Measurements from ENCODE around the gene GGA3.
"Not testable (repeated sequence)": the region's sequence is repeated elsewhere in the genome, so short reads cannot be mapped to it uniquely, and the experiment has no call there.

The GGA3 gene

GRCh38 chr17:75288770-75289114, 27.3 kb upstream of the GGA3 start:
- no peak for TF ChIP-seq CTCF (IDR thresholded peaks at IDR 0.05)

GRCh38 chr17:75288359-75288758, 27.0 kb upstream of the GGA3 start:
- Mint-ChIP-seq H3K27me3 (ENCODE audit: low read depth, poor library complexity) (peaks cover 52% of the 10 kb centered on the region), H3K27ac (no peak overlapping the region), H3K4me1 (peaks cover 39% of the 10 kb centered on the region), H3K9me3 (peaks cover 3% of the 10 kb centered on the region), H3K36me3 (ENCODE audit: low read depth) (peaks cover 3% of the 10 kb centered on the region), H3K4me3 (peak overlapping the region; percentile 98)
- TF ChIP-seq CTCF (IDR thresholded peaks at IDR 0.05) = no peak
- no peak for DNase-seq

More at GRCh38 chr17:75288770-75289114, 27.3 kb upstream of the GGA3 start:
- peaks cover 35% of the 10 kb centered on the region for H3K4me1 Mint-ChIP-seq
- peaks cover 3% of the 10 kb centered on the region for H3K9me3 Mint-ChIP-seq
- DNase-seq = no peak
- H3K27me3 Mint-ChIP-seq (ENCODE audit: low read depth, poor library complexity) = peaks cover 53% of the 10 kb centered on the region
- H3K4me3 Mint-ChIP-seq = peak overlapping the region; percentile 98
- no peaks in the 10 kb centered on the region for H3K36me3 Mint-ChIP-seq (ENCODE audit: low read depth)
- no peak overlapping the region for H3K27ac Mint-ChIP-seq

- Mint-ChIP-seq H3K9me3 (peaks cover 3% of the 10 kb centered on the region), H3K27ac (no peak overlapping the region), H3K36me3 (ENCODE audit: low read depth) (peaks cover 5% of the 10 kb centered on the region), H3K4me1 (peaks cover 41% of the 10 kb centered on the region), H3K4me3 (no peak overlapping the region), H3K27me3 (ENCODE audit: low read depth, poor library complexity) (peaks cover 47% of the 10 kb centered on the region)
- DNase-seq = no peak
- TF ChIP-seq CTCF (IDR thresholded peaks at IDR 0.05) = no peak
These were observed 25.8 kb upstream of the GGA3 start for GRCh38 chr17:75287221-75287620.

GRCh38 chr17:75285123-75285522, 23.7 kb upstream of the GGA3 start:
- peaks cover 27% of the 10 kb centered on the region for H3K27me3 Mint-ChIP-seq (ENCODE audit: low read depth, poor library complexity)
- DNase-seq = no peak
- H3K9me3 Mint-ChIP-seq = peaks cover 3% of the 10 kb centered on the region
- no peak for TF ChIP-seq CTCF (IDR thresholded peaks at IDR 0.05)
- H3K4me3 Mint-ChIP-seq = no peak overlapping the region
- H3K4me1 Mint-ChIP-seq = peaks cover 41% of the 10 kb centered on the region
- no peak overlapping the region for H3K27ac Mint-ChIP-seq
- H3K36me3 Mint-ChIP-seq (ENCODE audit: low read depth) = peaks cover 11% of the 10 kb centered on the region

GRCh38 chr17:75280189-75280588, 18.8 kb upstream of the GGA3 start:
- H3K36me3 Mint-ChIP-seq (ENCODE audit: low read depth) = peaks cover 14% of the 10 kb centered on the region
- H3K4me1 Mint-ChIP-seq; H3K9me3 Mint-ChIP-seq; H3K4me3 Mint-ChIP-seq; H3K27ac Mint-ChIP-seq; DNase-seq; H3K27me3 Mint-ChIP-seq (ENCODE audit: low read depth, poor library complexity): not testable (repeated sequence)

- H3K27ac Mint-ChIP-seq = no peak overlapping the region
These were observed 16.3 kb upstream of the GGA3 start for GRCh38 chr17:75277664-75278071.

More at GRCh38 chr17:75277664-75278071, 16.3 kb upstream of the GGA3 start:
- Mint-ChIP-seq H3K36me3 (ENCODE audit: low read depth) (peaks cover 16% of the 10 kb centered on the region), H3K9me3 (no peaks in the 10 kb centered on the region), H3K27me3 (ENCODE audit: low read depth, poor library complexity) (peaks cover 5% of the 10 kb centered on the region), H3K4me3 (no peak overlapping the region), H3K4me1 (no peaks in the 10 kb centered on the region)
- DNase-seq = no peak
- no peak for TF ChIP-seq CTCF (IDR thresholded peaks at IDR 0.05)

Data from nephron progenitor cell (in vitro differentiated cells).